Ishikawa (cell line): ENCODE results near the gene E2F3.

Experiments used
- CEBPB ChIP-seq: IDR thresholded peaks from 2 replicates; pipeline ENCODE4 v1.6.1; 2012
- CREB1 ChIP-seq: IDR thresholded peaks from 2 replicates; pipeline ENCODE4 v1.6.1; 2012; ENCODE audit warnings: low read depth
- EGR1 ChIP-seq: IDR thresholded peaks from 2 replicates; pipeline ENCODE4 v1.6.1; 2012
- EP300 ChIP-seq: IDR thresholded peaks from 2 replicates; pipeline ENCODE4 v1.6.1; 2012; ENCODE audit warnings: borderline replicate concordance
- FOXM1 ChIP-seq: IDR thresholded peaks from 2 replicates; pipeline ENCODE4 v1.6.1; 2012; ENCODE audit warnings: low read depth, borderline replicate concordance
- MAX ChIP-seq: IDR thresholded peaks from 2 replicates; pipeline ENCODE4 v1.6.1; 2012
- NFIC ChIP-seq: IDR thresholded peaks from 2 replicates; pipeline ENCODE4 v1.6.1; 2012
- RAD21 ChIP-seq: IDR thresholded peaks from 2 replicates; pipeline ENCODE4 v1.6.1; 2012; ENCODE audit warnings: low read depth
- TAF1 ChIP-seq: IDR thresholded peaks from 2 replicates; pipeline ENCODE4 v1.6.1; 2012; ENCODE audit warnings: low read depth, mild to moderate bottlenecking
- TCF12 ChIP-seq: IDR thresholded peaks from 2 replicates; pipeline ENCODE4 v1.6.1; 2012; ENCODE audit warnings: low read depth
- TEAD4 ChIP-seq: IDR thresholded peaks from 2 replicates; pipeline ENCODE4 v1.6.1; 2012
- USF1 ChIP-seq: IDR thresholded peaks from 2 replicates; pipeline ENCODE4 v1.6.1; 2012
- YY1 ChIP-seq: IDR thresholded peaks from 2 replicates; pipeline ENCODE4 v1.6.1; 2012; ENCODE audit warnings: low read depth
- ZBTB7A ChIP-seq: IDR thresholded peaks from 2 replicates; pipeline ENCODE4 v1.6.1; 2012; ENCODE audit warnings: low read depth
- TF ChIP-seq, protein P1 (sequence below): IDR thresholded peaks from 2 replicates; pipeline ENCODE4 v1.6.1; 2012; ENCODE audit warnings: low read depth, mild to moderate bottlenecking

E2F3 gene

DNA sequence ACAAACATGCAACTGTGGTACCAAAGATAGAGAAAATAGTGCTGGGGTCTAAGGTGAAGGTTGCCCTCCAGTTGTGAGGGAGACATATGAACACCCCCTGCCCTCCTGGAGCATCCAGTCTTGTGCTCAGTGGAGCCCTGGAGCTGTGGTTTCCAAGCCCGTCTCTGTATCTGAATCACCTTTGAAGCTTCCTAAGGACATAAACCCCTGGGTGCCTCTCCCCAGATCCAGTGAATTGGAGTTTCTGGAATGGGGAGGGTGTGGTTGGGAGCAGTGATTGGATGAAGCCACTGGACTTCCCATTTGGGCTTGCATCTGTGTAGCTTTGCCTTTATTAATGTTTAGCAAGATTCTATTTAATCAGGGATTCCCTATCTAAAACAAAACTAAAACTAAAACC is 22.4 kb upstream of the E2F3 start:
- TF ChIP-seq CREB1 (no peak), TCF12 (no peak), TEAD4 (no peak), RAD21 (no peak), MAX (no peak), EP300 (no peak), TAF1 (no peak), NFIC (no peak), EGR1 (no peak), USF1 (no peak), FOXM1 (no peak), ZBTB7A (no peak), YY1 (no peak), CEBPB (no peak)
- TF ChIP-seq, protein P1, sequence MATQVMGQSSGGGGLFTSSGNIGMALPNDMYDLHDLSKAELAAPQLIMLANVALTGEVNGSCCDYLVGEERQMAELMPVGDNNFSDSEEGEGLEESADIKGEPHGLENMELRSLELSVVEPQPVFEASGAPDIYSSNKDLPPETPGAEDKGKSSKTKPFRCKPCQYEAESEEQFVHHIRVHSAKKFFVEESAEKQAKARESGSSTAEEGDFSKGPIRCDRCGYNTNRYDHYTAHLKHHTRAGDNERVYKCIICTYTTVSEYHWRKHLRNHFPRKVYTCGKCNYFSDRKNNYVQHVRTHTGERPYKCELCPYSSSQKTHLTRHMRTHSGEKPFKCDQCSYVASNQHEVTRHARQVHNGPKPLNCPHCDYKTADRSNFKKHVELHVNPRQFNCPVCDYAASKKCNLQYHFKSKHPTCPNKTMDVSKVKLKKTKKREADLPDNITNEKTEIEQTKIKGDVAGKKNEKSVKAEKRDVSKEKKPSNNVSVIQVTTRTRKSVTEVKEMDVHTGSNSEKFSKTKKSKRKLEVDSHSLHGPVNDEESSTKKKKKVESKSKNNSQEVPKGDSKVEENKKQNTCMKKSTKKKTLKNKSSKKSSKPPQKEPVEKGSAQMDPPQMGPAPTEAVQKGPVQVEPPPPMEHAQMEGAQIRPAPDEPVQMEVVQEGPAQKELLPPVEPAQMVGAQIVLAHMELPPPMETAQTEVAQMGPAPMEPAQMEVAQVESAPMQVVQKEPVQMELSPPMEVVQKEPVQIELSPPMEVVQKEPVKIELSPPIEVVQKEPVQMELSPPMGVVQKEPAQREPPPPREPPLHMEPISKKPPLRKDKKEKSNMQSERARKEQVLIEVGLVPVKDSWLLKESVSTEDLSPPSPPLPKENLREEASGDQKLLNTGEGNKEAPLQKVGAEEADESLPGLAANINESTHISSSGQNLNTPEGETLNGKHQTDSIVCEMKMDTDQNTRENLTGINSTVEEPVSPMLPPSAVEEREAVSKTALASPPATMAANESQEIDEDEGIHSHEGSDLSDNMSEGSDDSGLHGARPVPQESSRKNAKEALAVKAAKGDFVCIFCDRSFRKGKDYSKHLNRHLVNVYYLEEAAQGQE, result no peak

DNA sequence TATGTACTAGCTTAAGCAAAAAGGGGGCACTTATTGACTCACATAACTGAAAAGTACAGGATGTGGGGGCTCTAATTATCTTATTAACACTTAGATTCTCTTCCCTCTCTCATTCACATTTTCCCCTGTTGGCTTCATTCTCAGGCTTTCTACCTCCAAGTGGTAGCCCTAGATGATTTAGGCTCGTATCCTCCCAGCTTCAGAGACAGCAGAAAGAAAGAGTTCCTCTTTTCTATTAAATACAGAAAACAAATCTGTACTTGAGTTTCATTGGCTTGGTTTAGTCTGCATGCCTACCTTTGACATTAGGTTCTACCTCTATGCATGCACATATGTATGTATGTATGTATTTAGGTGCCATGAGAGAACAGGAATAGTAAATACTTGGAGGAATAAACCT is 15.5 kb upstream of the E2F3 start:
- TF ChIP-seq TEAD4 (no peak), EP300 (no peak), MAX (no peak), FOXM1 (no peak), NFIC (no peak), YY1 (no peak), RAD21 (no peak), TAF1 (no peak), CREB1 (no peak), TCF12 (no peak), USF1 (no peak), CEBPB (no peak), ZBTB7A (no peak), EGR1 (no peak)
- TF ChIP-seq, protein P1, result no peak

GRCh38 chr6:20389066-20389465 is 12.6 kb upstream of the E2F3 start:
- TF ChIP-seq TEAD4, result no peak
- TF ChIP-seq YY1, result no peak
- TF ChIP-seq USF1, result no peak
- TF ChIP-seq MAX, result no peak
- TF ChIP-seq CEBPB, result no peak
- TF ChIP-seq FOXM1, result no peak
- TF ChIP-seq TAF1, result no peak
- no peak for TF ChIP-seq TCF12
- TF ChIP-seq CREB1, result no peak
- TF ChIP-seq RAD21, result no peak
- TF ChIP-seq NFIC, result no peak
- TF ChIP-seq, protein P1, result no peak
- no peak for TF ChIP-seq EP300
- no peak for TF ChIP-seq ZBTB7A
- TF ChIP-seq EGR1, result no peak

DNA sequence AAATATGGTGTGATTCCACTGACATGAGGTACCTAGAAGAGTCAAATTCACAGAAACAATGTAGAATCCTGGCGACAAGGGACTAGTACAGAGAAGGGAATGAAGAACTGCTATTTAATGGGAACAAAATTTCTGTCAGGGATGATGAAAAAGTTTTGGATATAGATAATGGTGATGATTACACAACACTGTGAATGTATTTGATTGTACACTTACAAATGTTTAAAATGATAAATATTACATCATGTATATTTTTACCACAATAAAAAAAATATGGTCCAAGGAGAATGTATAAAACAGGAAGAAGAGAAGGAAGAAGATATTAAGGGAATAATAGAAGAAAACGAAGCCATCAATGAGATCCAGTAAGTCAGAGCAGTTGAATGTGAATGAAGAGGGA is 8.4 kb upstream of the E2F3 start:
- TF ChIP-seq USF1 (no peak), CEBPB (no peak), FOXM1 (no peak), YY1 (no peak), NFIC (no peak), TCF12 (no peak), RAD21 (no peak), ZBTB7A (no peak), MAX (no peak), TEAD4 (no peak), EP300 (no peak), TAF1 (no peak), CREB1 (no peak), EGR1 (no peak)
- TF ChIP-seq, protein P1, result no peak
